IMR-90 (cell line): ENCODE data around the gene NLGN1. TPM values are rescaled to one million over a fixed set of nuclear protein-coding genes. Genes with fewer than 3 reads are reported as not detected.

Experiments
- ATAC-seq: fragments of 200-7000 bp; cut with Tn5 transposase; 2 replicates; pipeline ENCODE4 v1.9.1; 2020; ENCODE audit warnings: low read depth, mild to moderate bottlenecking, moderate library complexity
- BruUV-seq: library from RNA; stranded (reverse); fragments of 400-500 nt; replicated peaks from 2 replicates; lab custom pipeline; 2021; lab: Mats Ljungman, UMichigan
- CTCF ChIA-PET: fragments of 300-600 bp; formaldehyde crosslinking; extraction: SDS; loops from one replicate; lab custom pipeline; 2021; ENCODE audit warnings: antibody characterized with exemption; lab: Yijun Ruan, JAX
- POLR2A ChIA-PET: fragments of 300-600 bp; sonication (Branson Sonifier 250); formaldehyde crosslinking; loops from one replicate; lab custom pipeline; 2022; ENCODE audit warnings: antibody characterized with exemption; ENCODE audit not compliant: unreplicated experiment; lab: Charles Lee
- DNase-seq: peaks from one replicate; pipeline ENCODE4 v3.0.0; 2013
- H2AFZ ChIP-seq: replicated peaks from 2 replicates; pipeline ENCODE3; 2013; ENCODE audit warnings: low read length, mild to moderate bottlenecking; ENCODE audit not compliant: poor library complexity
- H2AK5ac ChIP-seq: 2 replicates; pipeline ENCODE4 v1.6.1; 2013; ENCODE audit warnings: low read depth, low read length, inconsistent platforms
- H2AK9ac ChIP-seq: replicated peaks from 2 replicates; pipeline ENCODE3; 2013; ENCODE audit warnings: mild to moderate bottlenecking, low read depth, low read length, moderate library complexity; ENCODE audit not compliant: poor library complexity
- H2BK120ac ChIP-seq: 2 replicates; pipeline ENCODE4 v1.6.1; 2013; ENCODE audit warnings: low read depth, low read length, inconsistent platforms
- H2BK15ac ChIP-seq: 3 replicates; pipeline ENCODE4 v1.6.1; 2013; ENCODE audit warnings: low read depth, low read length, inconsistent platforms
- H2BK20ac ChIP-seq: 2 replicates; pipeline ENCODE4 v1.6.1; 2013; ENCODE audit warnings: low read depth, mild to moderate bottlenecking, inconsistent platforms, low read length, moderate library complexity
- H2BK5ac ChIP-seq: 2 replicates; pipeline ENCODE4 v1.6.1; 2013; ENCODE audit warnings: mild to moderate bottlenecking, low read depth, low read length, inconsistent platforms; ENCODE audit not compliant: poor library complexity, severe bottlenecking
- H3K14ac ChIP-seq: replicated peaks from 2 replicates; pipeline ENCODE4 v1.6.1; 2013; ENCODE audit warnings: low read depth, low read length, inconsistent platforms
- H3K18ac ChIP-seq: 2 replicates; pipeline ENCODE4 v1.6.1; 2013; ENCODE audit warnings: low read depth, low read length, control low read depth
- H3K23ac ChIP-seq: 2 replicates; pipeline ENCODE4 v1.6.1; 2013; ENCODE audit warnings: low read depth, low read length, inconsistent platforms
- H3K27ac ChIP-seq: 2 replicates; pipeline ENCODE4 v1.5.1; 2013; ENCODE audit warnings: mild to moderate bottlenecking, control low read depth, low read length; ENCODE audit not compliant: insufficient read depth
- H3K27me3 ChIP-seq: 2 replicates; pipeline ENCODE4 v1.6.1; 2013; ENCODE audit warnings: low read length; ENCODE audit not compliant: control insufficient read depth, insufficient read depth
- H3K36me3 ChIP-seq: 2 replicates; pipeline ENCODE4 v1.6.1; 2013; ENCODE audit warnings: low read length, mixed read lengths; ENCODE audit not compliant: control insufficient read depth, insufficient read depth
- H3K4ac ChIP-seq: 2 replicates; pipeline ENCODE4 v1.6.1; 2013; ENCODE audit warnings: low read depth, low read length, inconsistent platforms
- H3K4me1 ChIP-seq: 2 replicates; pipeline ENCODE4 v1.6.1; 2013; ENCODE audit warnings: low read length, mixed read lengths; ENCODE audit not compliant: control insufficient read depth, insufficient read depth
- H3K4me2 ChIP-seq: 2 replicates; pipeline ENCODE4 v1.6.1; 2013; ENCODE audit warnings: low read depth, mild to moderate bottlenecking, control low read depth, low read length, moderate library complexity
- H3K4me3 ChIP-seq: 2 replicates; pipeline ENCODE4 v1.5.1; 2013; ENCODE audit warnings: low read depth, mild to moderate bottlenecking, control low read depth, low read length, moderate library complexity; ENCODE audit not compliant: insufficient read depth
- H3K56ac ChIP-seq: 2 replicates; pipeline ENCODE4 v1.6.1; 2013; ENCODE audit warnings: low read length, inconsistent platforms; ENCODE audit not compliant: insufficient read depth; ENCODE audit errors: extremely low read depth
- H3K79me1 ChIP-seq, 2 experiments: 2 replicates each; pipeline ENCODE4 v1.6.1; 2013; ENCODE audit warnings: low read length in 2 of 2, inconsistent platforms in 1 of 2, low read depth in 1 of 2
- H3K9ac ChIP-seq: 2 replicates; pipeline ENCODE4 v1.6.1; 2013; ENCODE audit warnings: low read depth, low read length, control low read depth
- H3K9me1 ChIP-seq: 2 replicates; pipeline ENCODE4 v1.6.1; 2013; ENCODE audit warnings: low read length, inconsistent platforms; ENCODE audit not compliant: insufficient read depth
- H3K9me3 ChIP-seq: 2 replicates; pipeline ENCODE4 v1.6.1; 2013; ENCODE audit warnings: low read length; ENCODE audit not compliant: control insufficient read depth, insufficient read depth
- H4K20me1 ChIP-seq: 2 replicates; pipeline ENCODE4 v1.6.1; 2013; ENCODE audit warnings: low read length, inconsistent platforms; ENCODE audit not compliant: insufficient read depth
- H4K5ac ChIP-seq: 2 replicates; pipeline ENCODE4 v1.6.1; 2013; ENCODE audit warnings: mild to moderate bottlenecking, low read depth, low read length, control low read depth
- H4K8ac ChIP-seq, 2 experiments: 2 replicates each; pipeline ENCODE4 v1.6.1; 2013; ENCODE audit warnings: low read depth in 2 of 2, low read length in 2 of 2, control low read depth in 1 of 2, inconsistent platforms in 1 of 2
- H4K91ac ChIP-seq: 2 replicates; pipeline ENCODE4 v1.6.1; 2013; ENCODE audit warnings: low read depth, low read length, inconsistent platforms; ENCODE audit not compliant: insufficient read depth
- POLR2A ChIP-seq: IDR thresholded peaks from 2 replicates; pipeline ENCODE4 v1.6.1; 2012; ENCODE audit warnings: mild to moderate bottlenecking, low read depth, low read length
- RCOR1 ChIP-seq: IDR thresholded peaks from 2 replicates; pipeline ENCODE4 v1.6.1; 2012; ENCODE audit warnings: mild to moderate bottlenecking, low read length, improper control_type of control experiment; ENCODE audit not compliant: insufficient replicate concordance
- WGBS, 2 experiments: methylation state at CpG; one replicate each; pipeline versions ENCODE4 v1.1.5 to v1.1.7; 2013; ENCODE audit warnings: missing lambda C conversion rate in 2 of 2; ENCODE audit not compliant: insufficient read length in 1 of 2; ENCODE audit errors: extremely low coverage in 2 of 2; 5-methylcytosine and 5-hydroxymethylcytosine counted together
- dilution Hi-C: fragments of 300-500 bp; cut with HindIII; formaldehyde crosslinking; loops from one replicate; pipeline ENCODE4 v1.14.3; 2018; ENCODE audit warnings: low sequenced_read_pairs; ENCODE audit not compliant: unreplicated experiment
- in situ Hi-C: fragments of 300-500 bp; cut with MboI; formaldehyde crosslinking; loops from 3 replicates; pipeline ENCODE4 v1.14.3; 2019; ENCODE audit warnings: low sequenced_read_pairs, inconsistent platforms, mixed read lengths
- intact Hi-C: fragments of 100-400 bp; cut with micrococcal nuclease; formaldehyde crosslinking; loops from 2 replicates; pipeline ENCODE4 v1.10.0; 2022
- polyA plus RNA-seq, 3 experiments: library from polyadenylated mRNA; depleted of rRNA; stranded (reverse); fragments of >200 nt; gene quantifications; 2 replicates each; pipeline ENCODE4 v1.2.3, GENCODE V29; 2012; ENCODE audit warnings: low replicate concordance in 1 of 3
- total RNA-seq: library from RNA; depleted of rRNA; stranded (reverse); fragments of >200 nt; gene quantifications from 2 replicates; pipeline ENCODE4 v1.2.3, GENCODE V29; 2012

The NLGN1 gene
- total and polyA plus RNA-seq, 2 of the 4 experiments (the other 2 are of a cell fraction) = 1.8 to 12.5 TPM

DNA sequence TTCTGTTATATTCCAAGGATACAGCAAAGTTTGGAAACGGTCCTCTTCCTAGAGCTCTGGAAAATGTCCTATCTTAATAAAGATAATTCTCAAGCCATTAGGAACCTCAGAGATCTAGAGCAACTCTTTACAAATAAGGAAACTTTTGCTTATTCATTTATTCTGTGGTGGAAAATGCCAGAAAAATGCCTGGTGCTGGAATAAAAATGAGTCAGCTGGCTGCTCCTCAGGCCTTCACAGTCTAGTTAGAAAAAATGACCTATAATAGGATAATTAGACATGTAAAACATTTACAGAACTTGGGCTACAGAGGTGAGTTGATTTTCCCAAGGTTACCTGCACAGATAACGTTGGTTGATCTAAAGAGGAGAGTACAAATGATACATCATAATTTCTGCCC is 372.5 kb downstream of the NLGN1 start:
- POLR2A ChIA-PET = no interaction called here

More for the DNA sequence above, 372.5 kb downstream of the NLGN1 start:
- TF ChIP-seq RCOR1 (no peak), POLR2A (no peak)
- Histone ChIP-seq H2BK5ac (no peak overlapping the region), H3K14ac (no peak overlapping the region), H2AK5ac (no peak overlapping the region), H3K27me3 (no peaks in the 10 kb centered on the region), H4K91ac (no peak overlapping the region), H3K9me3 (no peaks in the 10 kb centered on the region), H4K5ac (no peak overlapping the region), H3K36me3 (no peaks in the 10 kb centered on the region), H2BK120ac (no peak overlapping the region), H3K18ac (no peak overlapping the region), H2BK20ac (no peak overlapping the region), H3K27ac (no peak overlapping the region), H3K9ac (no peak overlapping the region), H3K56ac (no peak overlapping the region), H2BK15ac (no peak overlapping the region), H2AFZ (no peak overlapping the region), H4K20me1 (no peaks in the 10 kb centered on the region), H4K8ac (no peak overlapping the region), H3K23ac (no peak overlapping the region), H3K4me1 (no peaks in the 10 kb centered on the region), H3K4ac (no peak overlapping the region), H3K79me1 (no peaks in the 10 kb centered on the region), H2AK9ac (no peak overlapping the region), H3K4me2 (no peak overlapping the region), H3K9me1 (no peaks in the 10 kb centered on the region), H3K4me3 (no peak overlapping the region)
- DNase-seq (peak; percentile 37), ATAC-seq (peak; percentile 29; the same call in 1 of the 2 replicates)
- intact Hi-C loops = no loop called here
- CTCF ChIA-PET = interaction anchor here (1.1 kb wide), 1 partner anchor 13 kb away, joined by 4 read pairs; no protein-coding TSS in a partner anchor
- no TSS peak for BruUV-seq
- in situ Hi-C loops = no loop called here
- no CpG with 5 or more reads among the region's 2 CpGs for WGBS, 2 experiments
- dilution Hi-C loops = no loop called here
